Measurements from ENCODE around the gene AADACL4. TPM values are rescaled to one million over a fixed set of nuclear protein-coding genes. Genes with fewer than 3 reads are reported as not detected.

The AADACL4 gene
- total RNA-seq, 2 donors from 2014 or later: not detected

GRCh38 chr1:12697397-12697796 lies 53.5 kb downstream of the AADACL4 start:
- no peak overlapping the region for H3K4me3 ChIP-seq
- TF ChIP-seq CTCF (IDR thresholded peaks at IDR 0.05): no peak
- H3K27me3 ChIP-seq: no peaks in the 10 kb centered on the region
- no peaks in the 10 kb centered on the region for H3K4me1 ChIP-seq
- no peak overlapping the region for H3K27ac ChIP-seq
- no peaks in the 10 kb centered on the region for H3K36me3 ChIP-seq
- DNase-seq (ENCODE audit: low spot score): no peak
- H3K9me3 ChIP-seq: no peaks in the 10 kb centered on the region

DNA sequence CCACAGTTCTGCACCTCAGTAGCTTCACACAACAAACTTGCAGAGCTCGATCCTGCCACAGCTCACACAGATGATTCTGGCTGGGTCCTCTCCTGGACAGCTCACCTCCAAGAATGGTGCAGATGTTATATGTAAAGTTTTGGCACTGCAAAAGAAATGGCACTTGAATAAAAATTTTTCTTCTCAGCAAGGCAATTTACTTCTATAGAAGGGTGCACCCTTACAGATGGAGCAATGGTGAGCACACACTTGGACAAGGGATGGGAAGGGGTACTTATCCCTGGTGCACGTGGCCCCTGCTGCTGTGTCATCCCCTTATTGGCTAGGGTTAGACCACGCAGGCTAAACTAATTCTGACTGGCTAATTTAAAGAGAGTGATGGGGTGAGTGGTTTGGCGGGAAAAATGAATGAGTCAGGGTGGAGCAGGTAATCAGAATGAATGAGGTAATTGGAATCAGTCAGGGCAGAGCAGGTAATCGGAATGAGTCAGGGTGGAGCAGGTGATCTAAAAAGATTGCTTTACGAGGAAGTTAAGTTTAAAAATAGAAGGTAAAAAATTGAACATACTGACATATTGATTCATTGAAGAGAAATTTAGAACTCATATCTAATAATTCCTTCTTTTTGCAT lies 60.1 kb downstream of the AADACL4 start:
- TF ChIP-seq CTCF (IDR thresholded peaks at IDR 0.05): no peak
- H3K36me3 ChIP-seq: no peaks in the 10 kb centered on the region
- no peak overlapping the region for H3K27ac ChIP-seq
- DNase-seq (ENCODE audit: low spot score): no peak
- H3K4me1 ChIP-seq: no peaks in the 10 kb centered on the region
- no peaks in the 10 kb centered on the region for H3K27me3 ChIP-seq
- no peak overlapping the region for H3K4me3 ChIP-seq
- H3K9me3 ChIP-seq: peaks cover 0 to 6% of the 10 kb centered on the region in 2 donors

GRCh38 chr1:12706061-12706460 lies 62.2 kb downstream of the AADACL4 start:
- H3K36me3 ChIP-seq: no peaks in the 10 kb centered on the region
- no peaks in the 10 kb centered on the region for H3K27me3 ChIP-seq
- H3K9me3 ChIP-seq: peaks cover 0 to 6% of the 10 kb centered on the region in 2 donors
- H3K27ac ChIP-seq: no peak overlapping the region
- TF ChIP-seq CTCF (IDR thresholded peaks at IDR 0.05): no peak
- no peak overlapping the region for H3K4me3 ChIP-seq
- no peak for DNase-seq (ENCODE audit: low spot score)
- H3K4me1 ChIP-seq: no peaks in the 10 kb centered on the region

DNA sequence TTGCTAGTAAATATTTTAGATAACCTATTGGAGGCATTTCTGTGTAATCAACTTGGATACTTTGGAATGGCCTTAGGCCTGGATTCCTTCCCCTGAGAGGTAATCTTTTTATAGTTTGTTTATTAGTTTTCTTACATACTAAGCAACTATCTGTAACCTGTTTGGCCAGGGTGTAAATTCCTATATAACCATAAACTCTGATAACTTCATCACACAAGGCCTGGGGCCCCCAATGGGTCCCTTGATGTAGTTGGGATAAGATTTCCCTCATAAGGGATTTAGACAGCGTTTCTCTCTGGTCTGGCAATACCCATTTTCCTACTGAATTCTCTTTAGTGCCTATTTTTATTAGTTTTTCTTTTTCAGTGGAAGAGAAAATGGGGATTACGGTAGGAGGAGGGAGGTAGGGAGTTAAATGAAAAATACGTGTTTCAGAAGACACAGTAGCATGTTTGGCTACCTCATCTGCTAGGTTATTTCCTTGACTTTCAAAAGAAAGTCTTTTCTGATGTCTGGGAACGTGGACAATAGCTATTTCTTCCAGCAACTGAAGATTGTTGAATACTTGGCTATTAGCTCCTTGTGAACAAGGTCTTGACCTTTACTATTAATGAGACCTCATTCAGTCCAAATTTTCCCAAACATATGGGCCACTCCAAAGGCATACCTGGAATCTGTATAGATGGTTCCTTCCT lies 64.7 kb downstream of the AADACL4 start:
- no peak overlapping the region for H3K27ac ChIP-seq
- no peaks in the 10 kb centered on the region for H3K27me3 ChIP-seq
- H3K4me3 ChIP-seq: no peak overlapping the region
- no peaks in the 10 kb centered on the region for H3K4me1 ChIP-seq
- no peak for DNase-seq (ENCODE audit: low spot score)
- H3K9me3 ChIP-seq: peaks cover 0 to 5% of the 10 kb centered on the region in 2 donors
- TF ChIP-seq CTCF (IDR thresholded peaks at IDR 0.05): no peak
- no peaks in the 10 kb centered on the region for H3K36me3 ChIP-seq

GRCh38 chr1:12709091-12709491 lies 65.2 kb downstream of the AADACL4 start:
- H3K4me3 ChIP-seq: no peak overlapping the region
- no peaks in the 10 kb centered on the region for H3K36me3 ChIP-seq
- no peaks in the 10 kb centered on the region for H3K9me3 ChIP-seq
- no peaks in the 10 kb centered on the region for H3K27me3 ChIP-seq
- no peak overlapping the region for H3K27ac ChIP-seq
- no peaks in the 10 kb centered on the region for H3K4me1 ChIP-seq
- DNase-seq (ENCODE audit: low spot score): no peak
- TF ChIP-seq CTCF (IDR thresholded peaks at IDR 0.05): no peak
